M059J (cell line): ENCODE data around the gene PLIN1. TPM values are rescaled to one million over a fixed set of nuclear protein-coding genes. Genes with fewer than 3 reads are reported as not detected.

Experiments
- DNase-seq: peaks from one replicate; pipeline ENCODE4 v3.0.0-alpha.2; 2012; ENCODE audit warnings: low read depth
- total RNA-seq: library from RNA; depleted of rRNA; stranded (reverse); fragments of >200 nt; shearing (Covaris generic); gene quantifications from 2 replicates; pipeline ENCODE4 v1.2.3, GENCODE V29; 2014

PLIN1 gene
- total RNA-seq, 1 experiment from 2014 or later, result 0.22 TPM

DNA sequence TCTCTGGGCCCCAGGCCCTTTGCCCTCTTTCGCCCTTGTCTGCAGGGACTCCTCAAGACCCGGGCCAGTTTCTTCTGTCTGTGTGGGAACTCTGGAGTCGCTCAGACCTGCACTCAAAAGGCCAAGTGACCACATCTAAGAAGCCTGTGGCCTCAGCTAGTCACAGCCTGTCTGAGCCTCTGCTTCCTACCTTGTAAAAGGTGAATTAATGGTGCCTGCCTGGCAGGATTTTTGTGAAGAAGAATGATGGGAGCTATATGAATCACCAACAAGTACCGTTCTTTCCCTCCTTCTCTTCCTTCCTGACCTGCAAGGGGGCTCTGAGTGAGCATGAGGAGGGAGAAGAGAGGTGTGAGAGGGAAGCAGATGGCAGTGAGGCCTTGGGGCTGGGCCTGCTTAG, 7.5 kb downstream of the PLIN1 start:
- DNase-seq, result no peak

DNA sequence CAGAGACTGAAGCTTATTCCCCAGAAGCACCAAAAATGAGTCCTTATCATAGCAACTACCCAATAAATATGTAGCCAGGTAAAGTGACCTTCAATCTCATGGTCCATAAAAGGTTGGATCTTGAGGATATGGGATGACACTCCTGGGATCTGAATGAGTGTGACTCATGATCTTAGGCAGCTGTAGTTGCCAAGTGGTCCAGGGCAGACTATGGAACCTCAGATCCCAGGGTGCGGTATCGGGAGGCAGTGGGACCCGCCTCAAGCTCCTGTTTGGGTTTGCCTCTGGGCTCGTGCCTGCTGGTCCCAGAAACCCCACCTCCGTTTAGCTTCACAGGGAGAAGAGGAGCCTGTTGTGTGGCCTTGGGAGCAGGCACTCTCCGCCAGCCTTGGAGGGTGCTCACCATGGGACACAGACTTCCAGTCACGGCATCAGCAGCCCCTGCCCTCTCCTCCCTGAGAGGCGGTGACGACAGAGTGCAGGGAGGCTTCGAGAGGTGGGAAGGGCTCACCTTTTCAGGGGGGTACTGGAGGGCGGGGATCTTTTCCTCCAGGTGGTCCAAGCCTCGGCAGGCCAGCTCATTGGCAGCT, 8.1 kb downstream of the PLIN1 start:
- DNase-seq, result no peak

DNA sequence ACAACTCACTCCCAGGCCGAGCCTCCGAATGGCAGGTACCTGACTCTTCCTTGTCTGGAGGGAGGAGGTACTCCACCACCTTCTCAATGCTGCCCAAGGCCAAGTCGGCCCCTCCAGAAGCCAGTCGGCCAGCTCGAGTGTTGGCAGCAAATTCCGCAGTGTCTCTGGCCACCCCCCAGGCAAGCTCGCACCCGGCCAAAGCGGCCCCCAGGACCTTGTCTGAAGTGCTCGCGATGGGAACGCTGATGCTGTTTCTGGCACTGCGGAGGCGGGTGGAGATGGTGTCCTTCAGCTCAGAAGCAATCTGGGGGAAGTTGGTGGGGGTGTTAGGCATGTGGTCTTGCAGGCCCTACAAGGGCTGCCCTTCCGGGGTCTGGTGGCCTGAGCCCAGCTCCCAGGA, 9.2 kb downstream of the PLIN1 start:
- DNase-seq, result no peak

- no peak for DNase-seq
Observed at GRCh38 chr15:89669309-89669865, 9.8 kb downstream of the PLIN1 start.

DNA sequence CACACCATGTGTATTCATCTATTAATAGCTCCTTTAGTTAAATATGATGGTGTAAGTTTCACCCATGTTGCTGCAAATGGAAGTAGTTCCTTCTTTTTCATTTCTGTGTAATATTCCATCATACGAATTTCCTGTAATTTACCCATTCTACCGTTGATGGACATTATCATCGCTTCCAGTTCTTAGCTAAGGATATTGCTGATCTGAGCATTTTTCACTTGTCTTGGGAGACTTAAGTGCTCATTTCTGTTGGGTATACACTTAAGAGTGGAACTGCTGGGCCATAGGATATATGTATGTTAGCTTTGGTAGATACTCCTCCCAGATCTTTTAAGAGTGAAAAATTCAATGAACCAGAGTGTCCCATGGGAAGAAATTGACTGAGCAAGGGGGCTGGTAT, 11.0 kb downstream of the PLIN1 start:
- DNase-seq, result no peak

- DNase-seq, result no peak
Observed at GRCh38 chr15:89667706-89667960, 11.5 kb downstream of the PLIN1 start.

DNA sequence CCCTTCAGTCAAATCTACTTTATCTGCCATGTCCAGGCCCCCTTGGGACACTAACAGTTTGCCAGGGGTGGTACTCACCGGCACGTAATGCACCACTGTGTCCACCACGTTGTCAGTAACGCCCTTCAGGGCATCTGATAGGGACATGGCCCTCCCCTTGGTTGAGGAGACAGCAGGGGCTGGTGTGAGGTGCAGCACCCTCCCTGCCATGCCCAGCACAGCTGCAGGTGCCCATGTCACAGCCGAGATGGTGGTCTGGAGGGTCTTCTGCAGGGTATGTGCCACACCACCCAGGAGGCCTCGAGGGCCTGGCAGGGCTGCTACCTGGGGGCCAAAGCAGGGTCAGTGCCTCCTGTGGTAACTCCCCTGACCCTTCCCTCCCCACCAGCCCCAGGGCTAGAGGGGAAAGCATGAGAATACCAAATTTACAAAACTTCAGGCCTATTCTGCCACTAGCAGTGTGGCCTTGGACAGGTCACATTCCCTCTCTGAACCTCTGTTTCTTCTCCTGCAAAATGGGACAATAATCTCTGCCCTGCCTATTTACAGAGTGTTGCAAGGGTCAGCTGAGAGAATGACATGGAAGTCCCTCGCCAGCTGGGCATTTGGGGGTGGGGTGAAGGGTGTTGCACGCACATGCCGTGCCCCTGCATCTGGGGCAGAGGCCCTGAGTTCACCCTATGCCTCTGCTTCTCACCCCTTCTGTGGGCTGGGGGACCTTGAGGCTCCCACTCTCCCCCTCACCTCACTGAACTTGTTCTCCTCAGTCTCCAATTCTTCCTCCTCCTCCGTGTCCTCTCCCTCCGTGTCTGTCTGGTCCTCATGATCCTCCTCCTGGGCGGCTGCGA, 12.1 kb downstream of the PLIN1 start:
- no peak for DNase-seq

GRCh38 chr15:89666184-89666857, 12.8 kb downstream of the PLIN1 start:
- no peak for DNase-seq

- DNase-seq, result peak; percentile 34
Observed at GRCh38 chr15:89665449-89666181, 13.6 kb downstream of the PLIN1 start.

DNA sequence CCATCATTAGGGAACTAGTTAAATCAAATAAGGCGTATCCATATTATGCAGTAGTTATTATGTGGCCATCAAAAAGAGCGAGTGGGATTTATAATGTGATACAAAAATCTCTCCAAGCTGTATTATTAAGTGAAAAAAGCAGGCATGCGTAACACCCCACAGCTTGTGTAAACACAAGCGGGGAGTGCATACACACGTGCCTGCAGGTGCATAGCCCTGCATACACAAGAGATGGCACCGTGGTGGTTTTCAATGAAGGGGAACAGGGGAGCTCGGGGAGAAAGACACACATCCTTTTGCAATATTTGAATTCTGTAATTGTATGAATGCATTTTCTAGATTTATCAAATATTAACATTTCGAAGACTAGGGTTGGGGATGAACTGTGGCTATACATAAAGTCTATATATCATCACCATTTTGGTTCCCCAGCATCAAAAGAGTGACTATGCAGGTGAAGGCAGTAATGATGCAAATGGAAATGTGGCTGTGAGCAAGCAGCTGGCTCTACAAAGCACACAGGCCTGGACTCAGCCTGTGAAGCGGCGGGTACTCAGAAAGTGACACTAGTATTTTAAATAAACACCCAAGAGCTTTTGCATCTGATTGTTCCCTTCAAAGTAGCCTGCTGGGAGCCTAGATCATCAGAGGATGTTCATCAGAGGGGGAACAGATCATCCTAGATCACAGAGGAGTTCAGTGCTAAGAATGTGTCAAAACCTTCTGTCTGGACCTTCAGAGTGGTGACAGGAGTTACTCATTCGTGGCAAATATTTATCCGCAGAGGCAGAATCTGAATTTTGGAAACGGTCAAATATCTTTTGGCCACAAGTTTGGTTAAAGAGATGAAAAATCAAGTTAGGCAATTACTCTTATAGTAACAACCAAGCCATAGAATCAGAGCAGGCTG, 14.5 kb downstream of the PLIN1 start:
- DNase-seq, result no peak

DNA sequence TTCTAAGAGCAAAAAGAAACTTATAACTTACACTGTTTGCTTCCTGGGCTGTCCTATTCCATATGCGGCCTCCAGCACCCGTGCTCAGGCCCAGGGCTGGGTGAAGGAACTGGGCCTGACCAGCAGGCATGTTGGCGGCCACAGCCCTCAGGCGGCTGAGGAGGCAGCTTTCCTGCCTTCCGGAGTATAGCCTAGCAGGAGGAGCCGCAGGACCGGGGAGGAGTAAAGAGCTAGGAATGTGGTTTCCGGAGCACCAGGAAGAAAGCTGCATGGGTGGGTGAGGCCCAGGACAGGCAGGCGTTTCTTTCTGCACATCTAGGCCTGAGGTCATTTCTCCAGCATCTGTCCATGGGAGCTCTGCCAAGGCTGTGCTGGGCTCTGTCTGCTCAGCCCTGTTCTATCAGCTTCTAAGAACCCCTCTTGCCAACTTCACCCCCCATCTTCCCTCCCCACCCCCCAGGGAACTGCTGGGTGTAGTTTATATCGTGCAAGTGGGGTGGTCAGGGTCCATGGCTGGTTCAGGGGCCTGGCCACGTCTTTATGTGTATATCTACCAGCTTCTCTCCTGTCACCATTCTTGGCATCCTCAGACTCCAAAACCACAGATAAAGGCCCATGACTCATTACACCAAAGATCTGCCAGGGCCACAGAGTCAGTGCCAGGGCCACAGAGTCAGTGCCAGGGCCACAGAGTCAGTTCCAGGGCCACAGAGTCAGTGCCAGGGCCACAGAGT, 16.1 kb downstream of the PLIN1 start:
- peak; percentile 95 for DNase-seq

GRCh38 chr15:89660556-89660955, 18.6 kb downstream of the PLIN1 start:
- no peak for DNase-seq

- no peak for DNase-seq
Observed at GRCh38 chr15:89659295-89659694, 19.9 kb downstream of the PLIN1 start.

DNA sequence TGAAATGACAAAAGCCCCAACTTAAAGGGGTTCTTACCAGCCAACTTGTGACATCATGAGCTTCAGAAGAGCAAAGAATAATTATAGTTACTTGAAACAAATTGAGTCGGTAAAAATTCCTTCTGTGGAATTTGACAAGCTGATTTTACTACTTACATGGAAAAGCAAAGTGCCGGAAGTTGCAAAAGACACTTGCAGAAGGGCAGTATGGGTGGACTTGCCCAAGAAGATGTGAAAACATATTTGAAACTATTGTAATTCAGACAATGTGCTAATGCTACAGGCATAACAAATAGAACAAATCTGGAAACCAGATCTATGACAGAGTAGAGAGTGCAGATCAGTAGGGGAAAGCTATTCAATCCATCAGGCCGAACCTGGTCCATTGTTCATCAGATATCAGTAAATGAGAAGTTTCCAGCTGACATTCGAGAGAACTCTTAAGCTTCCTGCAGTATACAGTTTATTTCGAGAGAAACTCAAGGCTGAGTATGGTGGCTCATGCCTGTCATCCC, 21.4 kb downstream of the PLIN1 start:
- no peak for DNase-seq

DNA sequence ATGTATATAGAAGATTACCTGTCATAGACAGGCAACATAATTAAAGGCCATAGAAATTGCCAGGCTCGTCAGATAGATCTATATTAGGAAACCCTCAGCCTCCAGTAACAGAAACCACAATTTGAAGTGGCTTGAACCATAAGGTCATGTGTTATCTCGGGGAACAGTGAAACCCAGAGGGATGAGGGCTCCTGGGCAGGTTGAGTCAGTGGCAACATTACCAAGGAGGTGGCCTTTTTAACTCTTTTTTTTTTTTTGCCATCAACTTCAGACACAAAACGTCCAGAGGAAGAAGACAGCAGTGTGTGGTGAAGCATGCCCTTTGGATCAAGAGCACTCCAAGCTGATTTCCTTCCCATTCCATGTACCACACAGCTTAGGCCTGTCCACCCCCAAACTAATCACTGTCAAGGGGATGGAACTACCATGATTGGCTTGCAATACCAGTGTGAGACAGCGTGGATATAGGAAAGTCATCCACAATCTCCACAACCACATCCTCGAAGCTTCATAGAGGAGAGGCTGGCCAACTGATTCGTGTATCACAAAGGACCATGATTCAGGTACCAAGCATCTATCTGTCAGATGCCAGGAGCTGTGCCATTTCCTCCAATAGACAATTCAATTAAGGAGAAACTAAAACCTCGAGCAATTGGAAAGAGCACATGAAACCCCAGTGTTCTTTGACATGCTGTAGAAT, 22.9 kb downstream of the PLIN1 start:
- DNase-seq, result peak; percentile 78

DNA sequence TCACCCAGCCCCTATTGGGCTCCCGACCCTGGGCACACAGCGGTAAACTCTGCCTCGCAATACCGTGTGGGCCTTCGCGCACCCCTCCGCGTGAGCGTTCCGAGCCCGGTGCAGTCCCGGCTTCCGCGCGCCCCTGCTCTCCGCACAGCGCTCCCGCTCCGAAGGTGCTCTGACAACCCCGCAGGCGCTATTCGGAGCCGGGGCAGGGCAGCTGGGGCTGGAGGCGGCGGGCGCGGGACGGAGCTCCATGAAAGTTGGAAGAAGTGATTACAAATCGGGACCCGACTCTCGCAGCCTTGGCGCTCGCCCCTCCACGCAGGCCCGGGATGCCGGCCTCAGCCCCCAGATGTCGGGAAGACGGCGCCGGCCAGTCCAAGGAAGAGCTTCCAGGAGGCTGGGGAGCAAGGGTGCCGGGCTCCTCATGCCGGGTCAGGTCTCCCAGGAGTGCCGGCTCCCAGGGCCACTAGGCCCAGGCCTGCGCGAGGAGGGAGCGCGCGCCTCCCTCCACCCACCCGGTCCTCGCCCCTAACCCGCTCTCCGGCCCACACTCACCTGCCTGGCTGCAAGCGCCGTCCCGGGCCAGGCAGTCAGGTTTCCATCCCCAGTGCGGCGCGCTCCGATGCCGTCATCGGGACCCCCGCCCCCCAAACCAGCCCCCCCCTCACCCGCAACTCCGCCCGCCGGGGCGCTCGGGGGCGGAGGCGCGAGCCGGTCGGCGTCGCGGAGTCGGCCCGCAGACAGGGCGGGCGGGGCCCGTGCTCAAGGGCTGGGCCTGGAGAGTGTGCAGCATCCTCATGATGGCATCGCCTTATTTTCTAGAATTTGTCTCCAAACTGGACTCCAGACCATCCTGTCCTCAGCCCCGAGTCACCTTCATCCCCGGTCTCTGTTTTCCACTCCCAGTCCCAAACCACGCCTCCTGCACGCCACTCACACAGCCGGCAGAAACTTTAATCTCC, 24.0 kb downstream of the PLIN1 start, which contains the start of gene KIF7:
KIF7 (minus strand) TSS at position 621 of the 959 bp plus-strand sequence. CDS start 2,537 bp downstream, outside the sequence.
- DNase-seq, result peak; percentile 57

DNA sequence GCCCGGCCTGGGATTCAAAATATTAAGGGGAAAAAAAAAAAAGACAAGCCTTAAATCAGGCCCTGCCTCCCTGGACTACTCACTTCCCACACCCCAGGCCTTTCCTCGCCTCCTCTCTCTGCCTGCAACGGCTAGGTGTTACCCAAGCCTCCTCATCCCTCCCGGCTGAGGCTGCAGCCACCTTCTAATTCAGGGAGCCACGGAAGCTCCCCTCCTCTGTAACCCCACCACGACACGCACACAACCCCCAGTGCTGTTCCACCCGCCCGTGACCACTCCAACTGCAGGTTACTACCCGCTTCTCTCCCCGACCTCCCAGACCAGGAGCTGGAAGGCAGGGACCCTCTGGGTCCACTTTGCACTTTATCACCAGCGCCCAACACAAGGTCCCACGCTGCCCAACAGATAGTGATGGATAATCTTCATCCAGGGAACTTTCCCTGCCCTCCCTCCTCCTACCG, 24.8 kb downstream of the PLIN1 start:
- peak; percentile 41 for DNase-seq

GRCh38 chr15:89653578-89653977, 25.6 kb downstream of the PLIN1 start:
- no peak for DNase-seq
